ENCODE data around the gene MGMT. TPM values are rescaled to one million over a fixed set of nuclear protein-coding genes. Genes with fewer than 3 reads are reported as not detected.

MGMT gene
- total and polyA plus RNA-seq, 2 of the 4 experiments (the other 2 are of a cell fraction): 11.5 to 17.8 TPM

- Histone ChIP-seq H3K56ac (ENCODE audit: extremely low read depth, insufficient read depth, low read length) (no peak overlapping the region), H4K5ac (ENCODE audit: low read depth, low read length) (no peak overlapping the region), H3K36me3 (ENCODE audit: control insufficient read depth, insufficient read depth, low read length) (no peaks in the 10 kb centered on the region), H3K14ac (replicated peaks; ENCODE audit: low read depth, low read length) (no peak overlapping the region), H3K9me1 (ENCODE audit: insufficient read depth, low read length) (no peaks in the 10 kb centered on the region), H3K27ac (ENCODE audit: insufficient read depth, low read length) (no peak overlapping the region), H3K9ac (ENCODE audit: low read depth, low read length) (no peak overlapping the region), H3K4me1 (ENCODE audit: control insufficient read depth, insufficient read depth, low read length) (no peaks in the 10 kb centered on the region; the same call in 1 of the 2 replicates), H3K4ac (ENCODE audit: low read depth, low read length) (no peak overlapping the region), H2BK20ac (ENCODE audit: low read depth, low read length) (no peak overlapping the region), H4K8ac (ENCODE audit: low read depth in 2 of 2, low read length in 2 of 2) (no peak overlapping the region), H3K18ac (ENCODE audit: low read depth, low read length) (no peak overlapping the region), H3K9me3 (ENCODE audit: control insufficient read depth, insufficient read depth, low read length) (no peaks in the 10 kb centered on the region), H3K23ac (ENCODE audit: low read depth, low read length) (no peak overlapping the region), H4K20me1 (ENCODE audit: insufficient read depth, low read length) (no peaks in the 10 kb centered on the region), H2AK9ac (replicated peaks; ENCODE audit: low read depth, low read length, poor library complexity) (no peak overlapping the region), H2BK5ac (ENCODE audit: low read depth, low read length, poor library complexity, severe bottlenecking) (no peak overlapping the region), H3K27me3 (ENCODE audit: control insufficient read depth, insufficient read depth, low read length) (no peaks in the 10 kb centered on the region), H2BK120ac (ENCODE audit: low read depth, low read length) (no peak overlapping the region), H2BK15ac (ENCODE audit: low read depth, low read length) (no peak overlapping the region), H3K4me2 (ENCODE audit: low read depth, low read length) (no peak overlapping the region), H3K79me1 (ENCODE audit: low read depth in 1 of 2, low read length in 2 of 2) (no peaks in the 10 kb centered on the region), H2AFZ (replicated peaks; ENCODE audit: low read length, poor library complexity) (no peak overlapping the region), H2AK5ac (ENCODE audit: low read depth, low read length) (no peak overlapping the region), H4K91ac (ENCODE audit: insufficient read depth, low read depth, low read length) (no peak overlapping the region), H3K4me3 (ENCODE audit: insufficient read depth, low read depth, low read length) (no peak overlapping the region)
- intact Hi-C loops (cut with micrococcal nuclease): no loop called here
- POLR2A ChIA-PET (ENCODE audit: unreplicated experiment): no interaction called here
- no peak for TF ChIP-seq NFE2L2 (IDR thresholded peaks at IDR 0.05; ENCODE audit: low read depth, low read length)
- no peak for TF ChIP-seq SMC3 (IDR thresholded peaks at IDR 0.05; ENCODE audit: low read depth, low read length)
- TF ChIP-seq RCOR1 (IDR thresholded peaks at IDR 0.05; ENCODE audit: insufficient replicate concordance, low read length): no peak
- TF ChIP-seq, protein P1, sequence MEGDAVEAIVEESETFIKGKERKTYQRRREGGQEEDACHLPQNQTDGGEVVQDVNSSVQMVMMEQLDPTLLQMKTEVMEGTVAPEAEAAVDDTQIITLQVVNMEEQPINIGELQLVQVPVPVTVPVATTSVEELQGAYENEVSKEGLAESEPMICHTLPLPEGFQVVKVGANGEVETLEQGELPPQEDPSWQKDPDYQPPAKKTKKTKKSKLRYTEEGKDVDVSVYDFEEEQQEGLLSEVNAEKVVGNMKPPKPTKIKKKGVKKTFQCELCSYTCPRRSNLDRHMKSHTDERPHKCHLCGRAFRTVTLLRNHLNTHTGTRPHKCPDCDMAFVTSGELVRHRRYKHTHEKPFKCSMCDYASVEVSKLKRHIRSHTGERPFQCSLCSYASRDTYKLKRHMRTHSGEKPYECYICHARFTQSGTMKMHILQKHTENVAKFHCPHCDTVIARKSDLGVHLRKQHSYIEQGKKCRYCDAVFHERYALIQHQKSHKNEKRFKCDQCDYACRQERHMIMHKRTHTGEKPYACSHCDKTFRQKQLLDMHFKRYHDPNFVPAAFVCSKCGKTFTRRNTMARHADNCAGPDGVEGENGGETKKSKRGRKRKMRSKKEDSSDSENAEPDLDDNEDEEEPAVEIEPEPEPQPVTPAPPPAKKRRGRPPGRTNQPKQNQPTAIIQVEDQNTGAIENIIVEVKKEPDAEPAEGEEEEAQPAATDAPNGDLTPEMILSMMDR (conservative IDR thresholded peaks at IDR 0.05; ENCODE audit: low read depth, low read length): no peak
- no peak for TF ChIP-seq CHD1 (IDR thresholded peaks at IDR 0.05; ENCODE audit: low read depth, low read length)
- no peak for TF ChIP-seq BHLHE40 (IDR thresholded peaks at IDR 0.05; ENCODE audit: low read depth, low read length)
- no peak for TF ChIP-seq MAFK (IDR thresholded peaks at IDR 0.05; ENCODE audit: low read depth, low read length)
- TF ChIP-seq MXI1 (IDR thresholded peaks at IDR 0.05; ENCODE audit: borderline replicate concordance, low read depth, low read length): no peak
- TF ChIP-seq RFX5 (IDR thresholded peaks at IDR 0.05; ENCODE audit: low read depth, low read length): no peak
- dilution Hi-C loops (cut with HindIII; ENCODE audit: low sequenced_read_pairs, unreplicated experiment): no loop called here
- WGBS, 2 experiments (ENCODE audit: extremely low coverage in 2 of 2, insufficient read length in 1 of 2): no CpG with 5 or more reads among the region's 7 CpGs
- no peak for DNase-seq
- in situ Hi-C loops (cut with MboI; ENCODE audit: low sequenced_read_pairs): no loop called here
- CTCF ChIA-PET: no interaction called here
- no peak for ATAC-seq (ENCODE audit: low read depth)
- BruUV-seq (replicated peaks): no TSS peak
Measured at GRCh38 chr10:129654461-129654860, 187.4 kb downstream of the MGMT start.

Data from IMR-90 (cell line).